B cell (primary cell): ENCODE data around the gene NAV2. TPM values are rescaled to one million over a fixed set of nuclear protein-coding genes. Genes with fewer than 3 reads are reported as not detected.

ENCODE experiments used
- ATAC-seq: fragments of 200-7000 bp; cut with Tn5 transposase; one replicate; pipeline ENCODE4 v1.10.0; 2021; ENCODE audit warnings: low read depth, mild to moderate bottlenecking, moderate number of reproducible peaks, moderate library complexity
- CTCF ChIA-PET: fragments of 350-600 bp; sonication (Branson Sonifier 250); formaldehyde crosslinking; loops from one replicate; lab custom pipeline; 2021; ENCODE audit warnings: antibody characterized with exemption, inconsistent platforms; lab: Charles Lee
- POLR2A ChIA-PET: fragments of 350-600 bp; sonication (Branson Sonifier 250); formaldehyde crosslinking; loops from one replicate; lab custom pipeline; 2021; ENCODE audit warnings: antibody characterized with exemption; lab: Charles Lee
- DNase-seq: peaks from one replicate; pipeline ENCODE4 v3.0.0; 2013
- H2AFZ ChIP-seq: 2 replicates; pipeline ENCODE4 v1.6.1; 2012; ENCODE audit warnings: mild to moderate bottlenecking, low read depth, low read length; ENCODE audit not compliant: insufficient read depth, poor library complexity, severe bottlenecking
- H3K27ac ChIP-seq, 2 donors: 1 replicate in 1 of 2; 2 replicates in 1 of 2; pipeline ENCODE4 v1.5.1; 2012 to 2013; ENCODE audit warnings: low read length in 2 of 2, mild to moderate bottlenecking in 2 of 2, moderate library complexity in 1 of 2
- H3K27me3 ChIP-seq, 4 experiments: fragments of 200-600 bp in 1 of 4; sonication (generic) in 1 of 4; replicated peaks in 1 of 4; 1 replicate in 2 of 4; 2 replicates in 2 of 4; pipeline versions ENCODE4 v1.6.1 to v1.7.0; 2013 to 2016; ENCODE audit warnings: low read length in 3 of 4, mild to moderate bottlenecking in 2 of 4, mixed read lengths in 1 of 4, moderate library complexity in 1 of 4; ENCODE audit not compliant: insufficient read depth in 4 of 4, control insufficient read depth in 3 of 4; ENCODE audit errors: control extremely low read depth in 1 of 4
- H3K36me3 ChIP-seq, 2 experiments: replicated peaks in 1 of 2; 1 replicate in 1 of 2; 2 replicates in 1 of 2; pipeline versions ENCODE4 v1.6.1 to v1.7.1; 2013; ENCODE audit warnings: low read length in 1 of 2; ENCODE audit not compliant: insufficient read depth in 2 of 2, control insufficient read depth in 1 of 2; ENCODE audit errors: control extremely low read depth in 1 of 2, extremely low read depth in 1 of 2
- H3K4me1 ChIP-seq, 2 donors: fragments of 200-600 bp in 1 of 2; sonication (generic) in 1 of 2; 1 replicate in 1 of 2; 2 replicates in 1 of 2; pipeline versions ENCODE4 v1.5.1 to v1.6.1; 2013 to 2017; ENCODE audit warnings: low read length in 2 of 2; ENCODE audit not compliant: control insufficient read depth in 2 of 2, insufficient read depth in 2 of 2
- H3K4me2 ChIP-seq: replicated peaks from 2 replicates; pipeline ENCODE3; 2012; ENCODE audit warnings: mild to moderate bottlenecking, low read depth, low read length; ENCODE audit not compliant: poor library complexity, severe bottlenecking
- H3K4me3 ChIP-seq, 5 experiments: fragments of 200-600 bp in 1 of 5; sonication (generic) in 1 of 5; 1 replicate in 3 of 5; 2 replicates in 2 of 5; pipeline versions ENCODE4 v1.5.1 to v1.7.0; 2011 to 2016; ENCODE audit warnings: low read length in 4 of 5, mild to moderate bottlenecking in 4 of 5, low read depth in 2 of 5, control low read depth in 1 of 5, moderate library complexity in 1 of 5; ENCODE audit not compliant: insufficient read depth in 1 of 5; ENCODE audit errors: control extremely low read depth in 1 of 5, extremely low read depth in 1 of 5
- H3K79me2 ChIP-seq: fragments of 200-600 bp; sonication (generic); one replicate; pipeline ENCODE4 v1.6.0; 2016; ENCODE audit warnings: low read length; ENCODE audit not compliant: control insufficient read depth, insufficient read depth
- H3K9ac ChIP-seq: fragments of 200-600 bp; sonication (generic); 2 replicates; pipeline ENCODE4 v1.6.1; 2017; ENCODE audit warnings: mild to moderate bottlenecking, low read length, moderate library complexity
- H3K9me3 ChIP-seq, 3 donors: one replicate each; pipeline versions ENCODE4 v1.6.1 to v1.7.1; 2013; ENCODE audit warnings: low read length in 2 of 3; ENCODE audit not compliant: control insufficient read depth in 2 of 3, insufficient read depth in 1 of 3; ENCODE audit errors: control extremely low read depth in 1 of 3
- H4K20me1 ChIP-seq: 2 replicates; pipeline ENCODE4 v1.6.0; 2012; ENCODE audit warnings: mild to moderate bottlenecking, low read length; ENCODE audit not compliant: insufficient read depth, control insufficient read depth, poor library complexity, severe bottlenecking
- H3K27ac Mint-ChIP-seq: one replicate; pipeline ENCODE4 v1.8.0; 2021; ENCODE audit warnings: mixed read lengths
- H3K27me3 Mint-ChIP-seq: one replicate; pipeline ENCODE4 v1.8.0; 2021; ENCODE audit warnings: mixed read lengths
- H3K4me1 Mint-ChIP-seq: one replicate; pipeline ENCODE4 v1.8.0; 2021; ENCODE audit warnings: mixed read lengths
- H3K4me3 Mint-ChIP-seq: one replicate; pipeline ENCODE4 v1.8.0; 2021; ENCODE audit warnings: mixed read lengths
- H3K9me3 Mint-ChIP-seq: one replicate; pipeline ENCODE4 v1.8.0; 2022; ENCODE audit warnings: mixed read lengths; ENCODE audit not compliant: insufficient read depth
- EZH2 ChIP-seq: IDR thresholded peaks from 2 replicates; pipeline ENCODE4 v1.6.1; 2012; ENCODE audit warnings: borderline replicate concordance, low read depth, mild to moderate bottlenecking, moderate library complexity, low read length; ENCODE audit not compliant: insufficient read depth, poor library complexity, severe bottlenecking
- WGBS: methylation state at CpG from one replicate; pipeline ENCODE4 v1.1.5; 2013; ENCODE audit warnings: missing lambda C conversion rate; ENCODE audit not compliant: insufficient coverage; 5-methylcytosine and 5-hydroxymethylcytosine counted together
- intact Hi-C: fragments of 100-400 bp; cut with micrococcal nuclease; formaldehyde crosslinking; loops from one replicate; pipeline ENCODE4 v1.10.0; 2022
- polyA plus RNA-seq: library from polyadenylated mRNA; depleted of rRNA; stranded (reverse); fragments of >200 nt; gene quantifications from 2 replicates; pipeline ENCODE4 v1.2.3, GENCODE V29; 2012
- total RNA-seq, 2 donors: library from RNA; stranded (reverse); fragments of 120-200 nt in 1 of 2; gene quantifications; 1 replicate in 1 of 2; 2 replicates in 1 of 2; pipeline versions ENCODE4 v1.2.3 to v1.2.4, GENCODE V29; 2013 to 2022
- TF ChIP-seq, protein P1 (sequence below): fragments of 200-600 bp; IDR thresholded peaks from one replicate; pipeline ENCODE4 v1.8.0; 2022; ENCODE audit warnings: antibody characterized with exemption, mild to moderate bottlenecking

The NAV2 gene
- total and polyA plus RNA-seq, 2 donors (not counting 1 experiment from before 2014, with no cell fraction given): 0.82 to 22.2 TPM

DNA sequence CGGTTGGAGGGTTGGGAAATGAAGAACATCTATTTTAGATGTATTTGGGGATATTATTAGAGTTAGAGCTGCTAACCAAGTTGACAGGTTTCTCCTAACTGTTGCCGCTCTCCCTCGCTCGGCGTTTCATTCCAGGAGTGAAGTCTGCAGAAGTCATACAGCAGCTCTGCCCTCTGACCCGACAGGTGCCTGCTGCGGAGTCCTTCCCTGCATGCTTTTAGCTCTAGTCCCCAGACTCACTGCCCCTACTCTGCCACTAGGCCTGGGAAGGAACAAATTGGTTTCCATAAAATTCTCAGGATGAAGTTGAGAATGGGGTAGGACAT, 322.7 kb downstream of the NAV2 start:
- no peak overlapping the region for H3K27ac ChIP-seq
- no peak overlapping the region for H3K4me3 Mint-ChIP-seq
- H2AFZ ChIP-seq: no peak overlapping the region
- POLR2A ChIA-PET: no interaction called here
- H3K9me3 Mint-ChIP-seq: no peaks in the 10 kb centered on the region
- H3K27ac Mint-ChIP-seq: no peak overlapping the region
- no peak overlapping the region for H3K4me3 ChIP-seq
- no peaks in the 10 kb centered on the region for H3K4me1 Mint-ChIP-seq
- no peak overlapping the region for H3K4me2 ChIP-seq
- no peak for TF ChIP-seq EZH2
- TF ChIP-seq, protein P1, sequence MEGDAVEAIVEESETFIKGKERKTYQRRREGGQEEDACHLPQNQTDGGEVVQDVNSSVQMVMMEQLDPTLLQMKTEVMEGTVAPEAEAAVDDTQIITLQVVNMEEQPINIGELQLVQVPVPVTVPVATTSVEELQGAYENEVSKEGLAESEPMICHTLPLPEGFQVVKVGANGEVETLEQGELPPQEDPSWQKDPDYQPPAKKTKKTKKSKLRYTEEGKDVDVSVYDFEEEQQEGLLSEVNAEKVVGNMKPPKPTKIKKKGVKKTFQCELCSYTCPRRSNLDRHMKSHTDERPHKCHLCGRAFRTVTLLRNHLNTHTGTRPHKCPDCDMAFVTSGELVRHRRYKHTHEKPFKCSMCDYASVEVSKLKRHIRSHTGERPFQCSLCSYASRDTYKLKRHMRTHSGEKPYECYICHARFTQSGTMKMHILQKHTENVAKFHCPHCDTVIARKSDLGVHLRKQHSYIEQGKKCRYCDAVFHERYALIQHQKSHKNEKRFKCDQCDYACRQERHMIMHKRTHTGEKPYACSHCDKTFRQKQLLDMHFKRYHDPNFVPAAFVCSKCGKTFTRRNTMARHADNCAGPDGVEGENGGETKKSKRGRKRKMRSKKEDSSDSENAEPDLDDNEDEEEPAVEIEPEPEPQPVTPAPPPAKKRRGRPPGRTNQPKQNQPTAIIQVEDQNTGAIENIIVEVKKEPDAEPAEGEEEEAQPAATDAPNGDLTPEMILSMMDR: no peak
- no peaks in the 10 kb centered on the region for H3K36me3 ChIP-seq
- no peaks in the 10 kb centered on the region for H3K27me3 ChIP-seq
- H3K9ac ChIP-seq: no peak overlapping the region
- H3K79me2 ChIP-seq: no peaks in the 10 kb centered on the region
- WGBS: 100% methylated on average over 6 of the region's 7 CpGs
- intact Hi-C loops: no loop called here
- H3K27me3 Mint-ChIP-seq: peaks cover 52% of the 10 kb centered on the region
- CTCF ChIA-PET: no interaction called here
- ATAC-seq: no peak
- H4K20me1 ChIP-seq: no peaks in the 10 kb centered on the region
- H3K4me1 ChIP-seq: no peaks in the 10 kb centered on the region
- no peaks in the 10 kb centered on the region for H3K9me3 ChIP-seq
- DNase-seq: no peak

DNA sequence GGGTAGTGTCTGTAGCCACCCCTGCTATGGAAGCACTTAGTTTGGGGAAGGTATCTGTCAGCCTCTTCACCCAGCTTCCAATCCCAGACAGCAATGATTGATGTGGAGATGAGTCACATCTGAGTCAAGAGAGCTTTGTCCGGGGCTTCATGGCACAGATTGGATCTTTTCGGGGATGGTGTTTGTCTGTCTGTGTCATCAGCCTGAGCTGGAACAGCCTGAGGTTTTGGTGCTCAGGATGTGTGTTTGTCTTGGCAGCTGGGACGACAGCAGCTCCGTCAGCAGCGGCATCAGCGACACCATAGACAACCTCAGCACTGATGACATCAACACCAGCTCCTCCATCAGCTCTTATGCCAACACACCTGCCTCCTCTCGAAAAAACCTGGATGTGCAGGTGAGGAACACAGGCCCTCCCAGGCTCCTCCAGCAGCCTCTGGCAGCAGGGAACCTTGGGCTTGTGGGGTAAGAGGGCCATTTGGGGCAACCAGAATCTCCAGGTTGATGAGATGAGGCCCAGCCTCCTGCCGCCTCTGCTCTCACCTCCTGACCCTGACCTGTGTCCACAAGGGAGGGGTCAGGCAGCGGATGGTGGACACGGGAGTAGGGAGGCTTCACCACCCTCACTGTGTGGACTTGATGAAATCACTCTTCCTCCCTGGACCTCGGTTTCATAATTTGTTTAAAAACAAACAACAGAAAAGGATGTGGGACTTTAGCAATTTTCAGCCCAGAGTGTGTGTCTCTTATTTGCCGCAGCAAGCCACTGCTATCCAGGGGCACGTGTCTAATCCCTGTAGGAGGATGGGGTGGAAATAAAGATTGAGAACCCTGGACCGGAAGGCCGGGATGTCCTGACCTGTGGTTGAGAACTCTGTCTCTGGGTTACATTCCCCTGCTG, 323.3 kb downstream of the NAV2 start:
- H3K4me1 Mint-ChIP-seq: no peaks in the 10 kb centered on the region
- no peak overlapping the region for H3K27ac Mint-ChIP-seq
- H3K4me3 Mint-ChIP-seq: no peak overlapping the region
- H2AFZ ChIP-seq: no peak overlapping the region
- H3K4me1 ChIP-seq: no peaks in the 10 kb centered on the region
- H3K27me3 ChIP-seq: no peaks in the 10 kb centered on the region
- WGBS: 94% methylated on average over 10 of the region's 15 CpGs
- POLR2A ChIA-PET: no interaction called here
- CTCF ChIA-PET: no interaction called here
- intact Hi-C loops: no loop called here
- no peak overlapping the region for H3K27ac ChIP-seq
- no peak overlapping the region for H3K9ac ChIP-seq
- TF ChIP-seq, protein P1: no peak
- no peak for TF ChIP-seq EZH2
- no peak for ATAC-seq
- no peaks in the 10 kb centered on the region for H3K79me2 ChIP-seq
- no peaks in the 10 kb centered on the region for H4K20me1 ChIP-seq
- no peak for DNase-seq
- H3K9me3 ChIP-seq: no peaks in the 10 kb centered on the region
- H3K9me3 Mint-ChIP-seq: no peaks in the 10 kb centered on the region
- no peak overlapping the region for H3K4me3 ChIP-seq
- H3K4me2 ChIP-seq: no peak overlapping the region
- H3K27me3 Mint-ChIP-seq: peaks cover 55% of the 10 kb centered on the region
- H3K36me3 ChIP-seq: no peaks in the 10 kb centered on the region
